Endothelial cell of umbilical vein (primary cell): ENCODE data around the gene DUT. TPM values are rescaled to one million over a fixed set of nuclear protein-coding genes. Genes with fewer than 3 reads are reported as not detected.

Experiments
- BruUV-seq: library from RNA; stranded (reverse); fragments of 400-500 nt; replicated peaks from 2 replicates; lab custom pipeline; 2021; lab: Mats Ljungman, UMichigan
- CTCF ChIA-PET: fragments of 300-600, 350-600 bp; sonication (Branson Sonifier 250); formaldehyde crosslinking; loops from one replicate; lab custom pipeline; 2021; ENCODE audit warnings: antibody characterized with exemption, inconsistent platforms; lab: Charles Lee
- POLR2A ChIA-PET: fragments of 300-600, 350-600 bp; sonication (Branson Sonifier 250); formaldehyde crosslinking; loops from one replicate; lab custom pipeline; 2021; ENCODE audit warnings: antibody characterized with exemption, inconsistent platforms; lab: Charles Lee
- DNase-seq: peaks from one replicate; pipeline ENCODE4 v3.0.0-alpha.2; 2011; ENCODE audit warnings: low read depth, low spot score
- FAIRE-seq: peaks from 2 replicates; lab custom pipeline; 2011; peaks lifted over from hg19 to GRCh38; lab: Jason Lieb, UNC
- H2AFZ ChIP-seq: 2 replicates; pipeline ENCODE4 v1.6.0; 2012; ENCODE audit warnings: low read depth, low read length, control low read depth, inconsistent platforms
- H3K27ac ChIP-seq: 2 replicates; pipeline ENCODE4 v1.5.1; 2011; ENCODE audit warnings: low read depth, mild to moderate bottlenecking, control low read depth, low read length, moderate library complexity; ENCODE audit not compliant: insufficient read depth
- H3K27me3 ChIP-seq, 2 experiments: 2 replicates each; pipeline versions ENCODE4 v1.6.0 to v1.6.1; 2011; ENCODE audit warnings: low read length in 2 of 2, mixed read lengths in 1 of 2; ENCODE audit not compliant: control insufficient read depth in 2 of 2, insufficient read depth in 2 of 2
- H3K36me3 ChIP-seq, 2 experiments: 2 replicates in 1 of 2; 3 replicates in 1 of 2; pipeline ENCODE4 v1.5.1; 2011; ENCODE audit warnings: low read length in 2 of 2, mild to moderate bottlenecking in 1 of 2, moderate library complexity in 1 of 2; ENCODE audit not compliant: control insufficient read depth in 2 of 2, insufficient read depth in 2 of 2; ENCODE audit errors: extremely low read depth in 1 of 2
- H3K4me1 ChIP-seq: 3 replicates; pipeline ENCODE4 v1.5.1; 2011; ENCODE audit warnings: mild to moderate bottlenecking, low read length; ENCODE audit not compliant: control insufficient read depth, insufficient read depth; ENCODE audit errors: extremely low read depth
- H3K4me2 ChIP-seq: 2 replicates; pipeline ENCODE4 v1.6.1; 2011; ENCODE audit warnings: low read length, control low read depth, mixed read lengths; ENCODE audit not compliant: insufficient read depth
- H3K4me3 ChIP-seq, 3 experiments: fragments of 200-600 bp in 1 of 3; sonication (generic), shearing (Covaris generic) in 1 of 3; replicated peaks in 1 of 3; 2 replicates each; pipeline ENCODE4 v1.5.1; 2011 to 2016; ENCODE audit warnings: control low read depth in 3 of 3, low read length in 3 of 3, mild to moderate bottlenecking in 2 of 3, inconsistent platforms in 1 of 3, low read depth in 1 of 3, moderate library complexity in 1 of 3; ENCODE audit not compliant: insufficient read depth in 1 of 3
- H3K79me2 ChIP-seq: 2 replicates; pipeline ENCODE4 v1.6.0; 2012; ENCODE audit warnings: low read length, inconsistent platforms; ENCODE audit not compliant: control insufficient read depth, insufficient read depth
- H3K9ac ChIP-seq: replicated peaks from 2 replicates; pipeline ENCODE3; 2011; ENCODE audit warnings: low read length, control low read depth; ENCODE audit not compliant: insufficient read depth; ENCODE audit errors: extremely low read depth
- H3K9me1 ChIP-seq: replicated peaks from 3 replicates; pipeline ENCODE4 v1.6.0; 2011; ENCODE audit warnings: mild to moderate bottlenecking, low read length; ENCODE audit not compliant: control insufficient read depth, insufficient read depth; ENCODE audit errors: extremely low read depth
- H3K9me3 ChIP-seq: replicated peaks from 2 replicates; pipeline ENCODE4 v1.5.1; 2012; ENCODE audit warnings: low read length, inconsistent platforms; ENCODE audit not compliant: control insufficient read depth, insufficient read depth
- H4K20me1 ChIP-seq: replicated peaks from 2 replicates; pipeline ENCODE3; 2011; ENCODE audit warnings: mild to moderate bottlenecking, low read length; ENCODE audit not compliant: control insufficient read depth, insufficient read depth; ENCODE audit errors: extremely low read depth
- EZH2 ChIP-seq: IDR thresholded peaks from 2 replicates; pipeline ENCODE4 v1.6.1; 2012; ENCODE audit warnings: borderline replicate concordance, low read depth, mild to moderate bottlenecking, moderate library complexity, low read length, inconsistent platforms; ENCODE audit not compliant: severe bottlenecking
- FOS ChIP-seq: IDR thresholded peaks from 2 replicates; pipeline ENCODE4 v1.6.1; 2011; ENCODE audit warnings: mild to moderate bottlenecking, low read length, moderate library complexity, borderline replicate concordance; ENCODE audit not compliant: insufficient read depth
- GATA2 ChIP-seq: IDR thresholded peaks from 2 replicates; pipeline ENCODE4 v1.7.0; 2011; ENCODE audit warnings: low read depth, mild to moderate bottlenecking, moderate library complexity, mixed read lengths, low read length; ENCODE audit not compliant: insufficient read length, insufficient read depth
- JUN ChIP-seq: IDR thresholded peaks from 2 replicates; pipeline ENCODE4 v1.6.1; 2011; ENCODE audit warnings: borderline replicate concordance, low read depth; ENCODE audit not compliant: insufficient read length, insufficient read depth
- MYC ChIP-seq: IDR thresholded peaks from one replicate; pipeline ENCODE4 v1.6.1; 2011; ENCODE audit warnings: mild to moderate bottlenecking, low read depth, low read length
- POLR2A ChIP-seq: IDR thresholded peaks from 2 replicates; pipeline ENCODE4 v1.6.1; 2012; ENCODE audit warnings: low read depth, mild to moderate bottlenecking, control low read depth, low read length
- POLR2AphosphoS5 ChIP-seq: IDR thresholded peaks from 2 replicates; pipeline ENCODE4 v1.6.1; 2012; ENCODE audit warnings: low read depth, mild to moderate bottlenecking, control low read depth, low read length, moderate library complexity; ENCODE audit not compliant: insufficient read depth
- dilution Hi-C: fragments of 300-500 bp; cut with MboI; formaldehyde crosslinking; loops from one replicate; pipeline ENCODE4 v1.15.0; 2019; ENCODE audit warnings: low sequenced_read_pairs; ENCODE audit not compliant: extremely low pct_ligation_motif_present
- intact Hi-C: fragments of 100-400 bp; cut with micrococcal nuclease; formaldehyde crosslinking; loops from one replicate; pipeline ENCODE4 v1.10.0; 2022
- polyA plus RNA-seq, 4 experiments: library from polyadenylated mRNA; depleted of rRNA in 3 of 4; stranded (reverse) in 3 of 4; unstranded in 1 of 4; fragments of >200 nt; gene quantifications; 2 replicates each; pipeline versions ENCODE4 v1.2.1 to v1.2.3, GENCODE V29; 2011 to 2012; ENCODE audit warnings: missing spikeins in 1 of 4
- total RNA-seq: library from RNA; stranded (reverse); gene quantifications from 2 replicates; pipeline ENCODE4 v1.2.3, GENCODE V29; 2021
- TF ChIP-seq, protein P1 (sequence below): IDR thresholded peaks from 2 replicates; pipeline ENCODE4 v1.6.1; 2011; ENCODE audit not compliant: insufficient read depth, insufficient read length
- TF ChIP-seq, protein P2 (sequence below), 2 donors: IDR thresholded peaks; 1 replicate in 1 of 2; 2 replicates in 1 of 2; pipeline ENCODE4 v1.5.1; 2011; ENCODE audit warnings: low read length in 2 of 2, mild to moderate bottlenecking in 2 of 2, moderate library complexity in 2 of 2, control low read depth in 1 of 2, inconsistent platforms in 1 of 2, low read depth in 1 of 2; ENCODE audit not compliant: insufficient read depth in 1 of 2; ENCODE audit errors: extremely low read depth in 1 of 2

DUT gene
- total and polyA plus RNA-seq, 2 donors (not counting 3 experiments of a cell fraction or from before 2014, with no cell fraction given): 59.9 to 135 TPM

DNA sequence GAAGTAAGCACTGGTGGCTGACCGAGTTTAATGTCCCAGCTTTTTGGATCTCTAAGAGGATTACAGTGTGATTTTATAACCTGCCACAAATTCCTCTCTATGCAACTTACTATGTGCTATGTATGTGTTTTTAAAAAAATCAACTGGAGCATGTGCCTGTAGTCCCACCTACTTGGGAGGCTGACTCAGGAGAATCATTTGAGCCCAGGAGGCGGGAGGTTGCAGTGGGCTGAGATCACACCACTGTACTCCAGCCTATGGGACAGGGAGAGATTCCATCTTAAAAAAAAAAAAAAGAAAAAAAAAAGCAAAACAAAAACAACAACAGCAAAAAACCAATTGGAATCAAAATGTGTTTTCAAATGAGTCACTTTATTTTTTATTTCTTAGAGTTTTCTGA, 29.6 kb downstream of the DUT start:
- no peak overlapping the region for H3K4me2 ChIP-seq
- TF ChIP-seq MYC (no peak), EZH2 (no peak), FOS (no peak), POLR2A (no peak), GATA2 (no peak), POLR2AphosphoS5 (no peak), JUN (no peak)
- TF ChIP-seq, protein P1, sequence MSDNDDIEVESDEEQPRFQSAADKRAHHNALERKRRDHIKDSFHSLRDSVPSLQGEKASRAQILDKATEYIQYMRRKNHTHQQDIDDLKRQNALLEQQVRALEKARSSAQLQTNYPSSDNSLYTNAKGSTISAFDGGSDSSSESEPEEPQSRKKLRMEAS: no peak
- TF ChIP-seq, protein P2, sequence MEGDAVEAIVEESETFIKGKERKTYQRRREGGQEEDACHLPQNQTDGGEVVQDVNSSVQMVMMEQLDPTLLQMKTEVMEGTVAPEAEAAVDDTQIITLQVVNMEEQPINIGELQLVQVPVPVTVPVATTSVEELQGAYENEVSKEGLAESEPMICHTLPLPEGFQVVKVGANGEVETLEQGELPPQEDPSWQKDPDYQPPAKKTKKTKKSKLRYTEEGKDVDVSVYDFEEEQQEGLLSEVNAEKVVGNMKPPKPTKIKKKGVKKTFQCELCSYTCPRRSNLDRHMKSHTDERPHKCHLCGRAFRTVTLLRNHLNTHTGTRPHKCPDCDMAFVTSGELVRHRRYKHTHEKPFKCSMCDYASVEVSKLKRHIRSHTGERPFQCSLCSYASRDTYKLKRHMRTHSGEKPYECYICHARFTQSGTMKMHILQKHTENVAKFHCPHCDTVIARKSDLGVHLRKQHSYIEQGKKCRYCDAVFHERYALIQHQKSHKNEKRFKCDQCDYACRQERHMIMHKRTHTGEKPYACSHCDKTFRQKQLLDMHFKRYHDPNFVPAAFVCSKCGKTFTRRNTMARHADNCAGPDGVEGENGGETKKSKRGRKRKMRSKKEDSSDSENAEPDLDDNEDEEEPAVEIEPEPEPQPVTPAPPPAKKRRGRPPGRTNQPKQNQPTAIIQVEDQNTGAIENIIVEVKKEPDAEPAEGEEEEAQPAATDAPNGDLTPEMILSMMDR (IDR thresholded peaks at IDR 0.05; ENCODE audit: extremely low read depth in 1 of 2, insufficient read depth in 1 of 2, low read depth in 1 of 2, low read length in 2 of 2): no peak
- peaks cover 22% of the 10 kb centered on the region for H3K4me1 ChIP-seq
- no peaks in the 10 kb centered on the region for H4K20me1 ChIP-seq
- H3K9me3 ChIP-seq: no peaks in the 10 kb centered on the region
- CTCF ChIA-PET: interaction anchor here (3.3 kb wide), 1 partner anchor 497 kb away, joined by 69 read pairs; no protein-coding TSS in a partner anchor
- intact Hi-C loops (no loop called here), dilution Hi-C loops (no loop called here)
- no peak overlapping the region for H3K27ac ChIP-seq
- no peak overlapping the region for H2AFZ ChIP-seq
- H3K4me3 ChIP-seq: no peak overlapping the region
- POLR2A ChIA-PET: no interaction called here
- H3K9ac ChIP-seq: no peak overlapping the region
- no peaks in the 10 kb centered on the region for H3K27me3 ChIP-seq
- FAIRE-seq (no peak), DNase-seq (no peak)
- H3K79me2 ChIP-seq: no peaks in the 10 kb centered on the region
- BruUV-seq: no TSS peak
- no peaks in the 10 kb centered on the region for H3K9me1 ChIP-seq
- no peaks in the 10 kb centered on the region for H3K36me3 ChIP-seq
